ENCODE data around the gene PRKCE.
A peak's percentile ranks its signal among the peaks of the same experiment; 100 is the strongest.

PRKCE gene

DNA sequence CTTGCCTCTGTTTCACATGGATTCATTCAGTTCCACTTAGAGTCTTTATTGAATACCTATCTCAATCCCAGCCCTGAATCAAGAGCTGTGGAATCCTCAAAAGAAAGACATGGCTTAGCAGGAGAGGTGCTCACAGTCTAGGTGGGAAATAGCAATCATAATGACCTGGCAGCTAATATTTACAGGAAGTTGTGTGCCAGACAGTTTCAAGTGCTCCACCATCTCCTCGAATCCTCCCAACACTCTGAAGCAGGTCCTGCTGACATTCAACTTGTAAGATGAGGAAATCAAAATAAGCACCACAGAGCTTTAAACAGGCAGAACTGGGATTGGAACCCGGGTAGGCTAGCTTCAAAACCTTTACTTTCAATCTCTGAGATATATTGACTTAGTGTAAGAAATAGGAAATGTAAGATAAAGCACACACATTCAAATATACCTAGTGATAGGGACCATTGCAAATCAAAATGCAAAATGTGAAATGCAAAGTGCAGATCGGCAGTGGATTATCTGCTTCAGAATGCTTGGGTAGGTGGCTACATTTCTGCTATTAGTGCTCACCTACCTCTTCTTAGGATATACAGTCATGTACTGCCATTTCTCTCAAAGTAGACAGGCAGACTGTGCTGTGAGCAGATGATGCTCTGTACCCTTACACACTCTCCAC lies 182.0 kb downstream of the PRKCE start:
- no peak for DNase-seq (ENCODE audit: low spot score)
- TF ChIP-seq CTCF (IDR thresholded peaks at IDR 0.05; ENCODE audit: extremely low read depth, missing control alignments): no peak

DNA sequence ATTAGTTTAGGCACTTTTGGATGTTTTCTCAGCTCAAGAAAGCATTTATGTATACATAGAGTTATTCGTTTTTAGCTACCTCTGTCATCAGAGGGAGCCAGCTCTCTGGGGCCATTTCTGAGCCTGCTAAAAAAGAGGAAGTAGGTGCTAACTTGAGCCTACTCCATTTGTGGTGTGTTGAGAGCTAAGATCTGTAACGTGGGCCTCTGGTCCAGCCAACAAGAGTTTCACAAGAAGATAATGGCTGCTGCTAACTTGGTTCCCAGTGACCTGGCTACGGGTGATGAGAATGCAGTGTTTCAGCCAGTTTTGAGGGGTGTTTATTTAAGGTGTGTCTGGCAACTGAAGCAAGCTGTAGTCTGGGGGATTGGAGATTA lies 182.5 kb downstream of the PRKCE start:
- DNase-seq (ENCODE audit: low spot score): peak; percentile 68
- no peak for TF ChIP-seq CTCF (IDR thresholded peaks at IDR 0.05; ENCODE audit: extremely low read depth, missing control alignments)

DNA sequence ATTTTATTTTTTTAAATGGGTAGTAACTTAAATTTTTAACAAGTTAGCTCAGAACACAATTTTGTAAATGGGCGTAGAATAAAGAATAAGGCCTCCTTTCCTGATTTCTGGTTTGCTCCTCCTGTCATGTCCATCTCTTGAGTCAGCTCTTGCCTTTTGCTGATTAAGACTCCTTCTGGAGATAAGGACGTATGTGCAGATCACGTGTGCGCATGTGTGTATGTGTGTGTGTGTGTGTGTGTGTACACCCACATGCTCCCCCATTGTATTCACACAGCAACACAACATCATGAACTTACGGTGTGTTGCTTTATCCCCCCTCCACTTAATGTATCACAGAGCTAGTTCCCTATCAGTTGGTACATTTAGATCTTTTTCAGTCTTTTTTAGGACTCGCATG lies 182.9 kb downstream of the PRKCE start:
- no peak for DNase-seq (ENCODE audit: low spot score)
- TF ChIP-seq CTCF (IDR thresholded peaks at IDR 0.05; ENCODE audit: extremely low read depth, missing control alignments): no peak

DNA sequence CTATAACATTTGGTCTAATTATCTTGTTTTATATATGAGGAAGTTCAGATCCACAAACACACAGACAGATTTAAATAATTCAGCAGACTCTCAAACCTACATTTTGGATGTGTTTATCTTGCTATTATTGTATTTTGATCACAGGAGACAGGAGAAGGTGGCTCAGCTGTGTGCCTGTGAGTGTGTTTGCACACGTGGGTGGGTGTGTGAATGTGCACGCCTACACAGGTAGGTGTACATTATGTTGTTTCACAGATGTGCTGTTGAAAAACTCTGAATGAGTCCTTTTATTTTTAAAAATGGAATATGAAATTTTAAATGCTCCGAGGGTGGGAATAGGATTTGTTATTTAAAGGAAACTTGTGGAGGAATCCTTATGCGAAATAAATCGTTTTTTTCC lies 183.4 kb downstream of the PRKCE start:
- no peak for TF ChIP-seq CTCF (IDR thresholded peaks at IDR 0.05; ENCODE audit: extremely low read depth, missing control alignments)
- no peak for DNase-seq (ENCODE audit: low spot score)

DNA sequence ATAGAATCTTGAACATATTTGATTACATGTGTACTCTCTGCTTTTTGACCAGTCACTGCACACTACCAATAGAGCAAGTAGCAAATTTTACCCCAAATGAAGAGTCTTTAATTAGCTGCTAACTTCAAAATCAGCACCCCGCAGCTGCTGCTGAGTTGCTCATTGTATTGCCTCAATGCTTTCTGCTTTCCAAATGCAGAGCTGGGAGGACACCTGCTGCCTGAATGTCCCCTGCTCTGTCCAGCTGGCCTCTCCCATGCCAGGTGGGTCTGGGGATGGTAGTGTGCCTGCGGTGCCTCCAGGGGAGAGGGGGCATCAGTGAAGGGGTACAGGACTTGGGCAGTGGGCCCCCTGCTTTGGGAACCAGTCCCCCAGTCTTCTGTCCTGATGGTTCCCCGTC lies 184.8 kb downstream of the PRKCE start:
- TF ChIP-seq CTCF (IDR thresholded peaks at IDR 0.05; ENCODE audit: extremely low read depth, missing control alignments): peak; percentile 26
- DNase-seq (ENCODE audit: low spot score): peak; percentile 32

DNA sequence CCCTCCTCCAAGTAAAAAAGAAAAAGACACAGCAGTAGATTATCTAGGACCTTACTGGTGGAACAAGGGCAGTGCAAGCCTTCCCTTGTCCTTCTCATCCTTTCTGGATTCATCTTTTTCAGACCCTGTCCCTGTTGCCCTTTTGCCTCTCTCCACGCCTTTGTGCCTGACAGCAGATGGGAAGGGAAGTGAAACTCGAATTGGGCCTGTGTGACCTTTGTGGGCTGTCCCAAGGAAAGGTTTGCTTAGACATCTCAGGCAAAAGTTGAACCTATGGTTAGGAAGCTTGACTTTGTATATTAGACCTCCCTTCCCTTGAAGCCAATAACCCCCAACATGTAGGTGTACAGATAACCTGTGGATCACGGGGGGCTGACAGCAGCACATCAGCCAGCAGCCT lies 185.3 kb downstream of the PRKCE start:
- DNase-seq (ENCODE audit: low spot score): peak; percentile 24
- TF ChIP-seq CTCF (IDR thresholded peaks at IDR 0.05; ENCODE audit: extremely low read depth, missing control alignments): no peak

DNA sequence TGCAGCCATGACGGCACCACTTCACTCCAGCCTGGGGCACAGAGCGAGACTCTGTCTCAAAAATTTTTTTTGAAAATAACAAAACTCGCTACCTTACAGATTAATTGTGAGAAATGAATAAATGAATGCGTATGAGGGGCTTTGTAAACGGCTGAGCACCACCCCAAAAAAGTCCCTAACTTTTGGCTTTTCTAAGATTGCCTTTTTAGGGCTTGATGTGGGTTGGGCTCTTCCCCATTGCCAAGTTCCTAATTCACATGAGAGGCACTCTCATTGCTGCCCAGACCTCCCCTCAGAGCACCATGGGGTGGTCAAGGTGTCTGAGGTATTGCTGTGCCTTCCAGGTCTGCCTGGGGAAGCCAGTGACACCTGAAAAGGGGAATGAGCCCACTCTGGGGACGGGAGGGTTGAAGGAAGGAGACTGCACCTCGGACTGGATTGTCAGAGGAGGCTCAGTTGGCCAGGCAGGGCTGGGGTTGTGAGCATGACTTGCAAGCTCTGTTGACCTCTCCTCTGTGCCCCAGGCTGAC lies 186.4 kb downstream of the PRKCE start:
- TF ChIP-seq CTCF (IDR thresholded peaks at IDR 0.05; ENCODE audit: extremely low read depth, missing control alignments): no peak
- DNase-seq (ENCODE audit: low spot score): no peak

Measured in GM20000 (cell line).